ENCODE measurements around the gene EPHB2.

GRCh38 chr1:22800629-22801028 lies 90.0 kb downstream of the EPHB2 start:
- TF ChIP-seq GABPA (IDR thresholded peaks at IDR 0.05; ENCODE audit: low read depth, low read length), result no peak
- no peak for TF ChIP-seq GABPA (CRISPR knock-in tag; IDR thresholded peaks at IDR 0.05; ENCODE audit: low read depth)
- TF ChIP-seq POLR2A (IDR thresholded peaks at IDR 0.05; ENCODE audit: insufficient read depth in 1 of 2, low read depth in 2 of 2, low read length in 2 of 2), result no peak
- TF ChIP-seq SP1 (IDR thresholded peaks at IDR 0.05), result no peak
- no peak for TF ChIP-seq SP1 (CRISPR knock-in tag; IDR thresholded peaks at IDR 0.05)
- TF ChIP-seq ZNF619 (CRISPR knock-in tag; IDR thresholded peaks at IDR 0.05), result no peak
- TF ChIP-seq ZFP36 (IDR thresholded peaks at IDR 0.05; ENCODE audit: borderline replicate concordance, low read depth, low read length, partially characterized antibody), result no peak
- TF ChIP-seq MAZ (IDR thresholded peaks at IDR 0.05; ENCODE audit: borderline replicate concordance, low read depth, low read length), result no peak
- no peak for TF ChIP-seq MAZ (CRISPR knock-in tag; IDR thresholded peaks at IDR 0.05; ENCODE audit: low read depth)
- TF ChIP-seq ERF (CRISPR knock-in tag; IDR thresholded peaks at IDR 0.05), result no peak
- TF ChIP-seq RBAK (CRISPR knock-in tag; IDR thresholded peaks at IDR 0.05), result no peak
- no peak for TF ChIP-seq RELA (CRISPR knock-in tag; IDR thresholded peaks at IDR 0.05)
- no peak for TF ChIP-seq FOXM1 (CRISPR knock-in tag; IDR thresholded peaks at IDR 0.05)
- no peak for TF ChIP-seq ZNF3 (CRISPR knock-in tag; IDR thresholded peaks at IDR 0.05)
- no peak for TF ChIP-seq SRSF1 (optimal IDR thresholded peaks at IDR 0.05; ENCODE audit: low read depth, low read length)

All from HepG2 (cell line).